Mucosa of descending colon (tissue), 3 donors: ENCODE results near the gene NEURL1B. TPM values are rescaled to one million over a fixed set of nuclear protein-coding genes. Genes with fewer than 3 reads are reported as not detected.

Experiments
- ATAC-seq: fragments of 200-7000 bp; cut with Tn5 transposase; one replicate; pipeline ENCODE4 v1.9.1; 2020; ENCODE audit warnings: mild to moderate bottlenecking, moderate library complexity
- DNase-seq, 3 donors: peaks; one replicate each; pipeline ENCODE4 v3.0.0-alpha.2; 2020
- H3K36me3 ChIP-seq: fragments of 200-600 bp; one replicate; pipeline ENCODE4 v1.8.0; 2021; ENCODE audit warnings: low read depth, mild to moderate bottlenecking
- H3K4me1 ChIP-seq: fragments of 200-600 bp; one replicate; pipeline ENCODE4 v1.8.0; 2021; ENCODE audit warnings: low read depth, mild to moderate bottlenecking
- H3K4me3 ChIP-seq: fragments of 200-600 bp; one replicate; pipeline ENCODE4 v1.8.0; 2021; ENCODE audit warnings: mild to moderate bottlenecking
- H3K9me3 ChIP-seq: fragments of 200-600 bp; one replicate; pipeline ENCODE4 v1.8.0; 2021; ENCODE audit warnings: mild to moderate bottlenecking
- CTCF ChIP-seq: fragments of 200-600 bp; IDR thresholded peaks from one replicate; pipeline ENCODE4 v1.8.0; 2022; ENCODE audit warnings: antibody characterized with exemption, mild to moderate bottlenecking
- intact Hi-C, 2 donors: fragments of 100-400 bp; cut with DNase I in 1 of 2; cut with micrococcal nuclease in 1 of 2; formaldehyde crosslinking; loops; one replicate each; pipeline versions ENCODE4 v1.11.0 to v1.11.1; 2022; cut with DNase I, micrococcal nuclease
- total RNA-seq, 3 donors: library from RNA; stranded (reverse); fragmentation: NEBNext Ultra II Directional in 2 of 3; extraction: Animal tissue kit (Norgen Biotek cat#: 25700) in 2 of 3; gene quantifications; one replicate each; pipeline versions ENCODE4 v1.2.1 to v1.2.4, GENCODE V29; 2021 to 2023
- donor health status: DM: no; HTN: no; CAD: no; lungs with moderate emphysema.
- donor health status: DM: no; HTN: no; CAD: no.
- donor health status: DM: no; HTN: yes; CAD: no.

NEURL1B gene
- total RNA-seq, 3 donors from 2014 or later, result 65.7 to 97.6 (median 96.6) TPM

GRCh38 chr5:172703952-172704351 is 62.9 kb downstream of the NEURL1B start:
- intact Hi-C loops, result no loop called here

GRCh38 chr5:172705576-172706084 is 64.6 kb downstream of the NEURL1B start:
- peaks cover 2% of the 10 kb centered on the region for H3K4me1 ChIP-seq
- intact Hi-C loops, result no loop called here
- no peak for ATAC-seq
- no peak overlapping the region for H3K4me3 ChIP-seq
- no peak for DNase-seq
- no peaks in the 10 kb centered on the region for H3K9me3 ChIP-seq
- H3K36me3 ChIP-seq, result no peaks in the 10 kb centered on the region
- no peak for TF ChIP-seq CTCF

More at GRCh38 chr5:172703952-172704351, 62.9 kb downstream of the NEURL1B start:
- no peak for DNase-seq
- Histone ChIP-seq H3K4me3 (no peak overlapping the region), H3K36me3 (no peaks in the 10 kb centered on the region), H3K9me3 (no peaks in the 10 kb centered on the region), H3K4me1 (peaks cover 2% of the 10 kb centered on the region)
- TF ChIP-seq CTCF, result no peak
- ATAC-seq, result no peak

- Histone ChIP-seq H3K4me3 (no peak overlapping the region), H3K36me3 (no peaks in the 10 kb centered on the region), H3K9me3 (no peaks in the 10 kb centered on the region), H3K4me1 (no peaks in the 10 kb centered on the region)
- no peak for TF ChIP-seq CTCF
- intact Hi-C loops, result no loop called here
- DNase-seq (no peak), ATAC-seq (no peak)
Observed at GRCh38 chr5:172706796-172707195, 65.7 kb downstream of the NEURL1B start.

- peak; percentile 72 for ATAC-seq
- TF ChIP-seq CTCF, result no peak
- Histone ChIP-seq H3K4me1 (no peaks in the 10 kb centered on the region), H3K36me3 (no peaks in the 10 kb centered on the region), H3K4me3 (no peak overlapping the region), H3K9me3 (no peaks in the 10 kb centered on the region)
- peak in 1 of 3 donors; percentile 49 for DNase-seq
- intact Hi-C loops, result no loop called here
Observed at GRCh38 chr5:172707285-172708182, 66.5 kb downstream of the NEURL1B start.

GRCh38 chr5:172708183-172708505 is 67.1 kb downstream of the NEURL1B start:
- Histone ChIP-seq H3K36me3 (no peaks in the 10 kb centered on the region), H3K4me1 (no peaks in the 10 kb centered on the region), H3K4me3 (no peak overlapping the region), H3K9me3 (no peaks in the 10 kb centered on the region)
- ATAC-seq (no peak), DNase-seq (no peak)
- no peak for TF ChIP-seq CTCF
- intact Hi-C loops, result no loop called here
